Measurements from ENCODE around the gene TECPR2.

TECPR2 gene

DNA sequence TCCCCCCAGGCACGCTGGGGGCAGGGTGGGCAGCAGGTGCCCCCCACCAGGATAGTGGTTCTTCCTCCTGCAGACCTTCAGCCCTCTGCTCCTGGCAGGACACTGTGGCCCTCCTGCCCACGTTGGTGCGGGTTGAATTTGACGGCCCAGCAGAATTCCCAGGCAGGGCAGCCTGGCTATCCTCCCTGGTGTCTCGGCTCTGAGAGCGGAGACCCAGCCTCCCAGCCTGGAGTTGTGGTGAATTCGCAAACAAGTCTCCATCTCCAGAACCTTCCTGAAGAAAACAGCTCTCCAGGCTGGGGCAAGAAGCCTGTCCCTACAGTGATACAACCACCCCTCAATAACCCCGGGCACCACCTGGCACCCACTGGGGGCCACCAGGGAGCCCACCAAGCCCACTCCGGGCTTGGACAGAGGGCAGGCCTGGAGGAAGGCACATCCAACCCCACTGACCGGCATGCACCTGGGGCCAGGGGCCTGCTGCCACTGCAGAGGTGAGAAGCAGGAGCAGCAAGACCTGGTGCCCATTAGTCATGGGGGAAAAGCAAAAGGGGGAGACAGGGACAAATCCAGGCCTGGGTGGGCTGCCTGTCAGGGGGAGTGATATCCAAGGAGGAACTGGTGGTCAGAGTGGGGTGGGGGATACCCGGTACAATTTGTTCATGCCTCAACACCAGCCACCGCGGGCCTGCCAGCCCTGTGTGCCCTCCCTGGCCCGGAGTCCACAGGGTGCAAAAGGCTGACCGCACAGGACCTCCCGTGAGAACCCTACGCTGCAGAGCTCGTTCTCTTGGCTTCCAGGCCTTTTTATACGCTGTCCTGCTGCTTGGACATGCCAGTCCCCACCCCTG, 143.3 kb downstream of the TECPR2 start:
- H3K27me3 ChIP-seq (ENCODE audit: control insufficient read depth, low read length) = no peaks in the 10 kb centered on the region
- no peaks in the 10 kb centered on the region for H3K9me2 ChIP-seq (replicated peaks; ENCODE audit: control insufficient read depth, low read length)
- no peak for TF ChIP-seq EZH2phosphoT487 (IDR thresholded peaks at IDR 0.05; ENCODE audit: borderline replicate concordance, low read length)
- TF ChIP-seq, protein P1, sequence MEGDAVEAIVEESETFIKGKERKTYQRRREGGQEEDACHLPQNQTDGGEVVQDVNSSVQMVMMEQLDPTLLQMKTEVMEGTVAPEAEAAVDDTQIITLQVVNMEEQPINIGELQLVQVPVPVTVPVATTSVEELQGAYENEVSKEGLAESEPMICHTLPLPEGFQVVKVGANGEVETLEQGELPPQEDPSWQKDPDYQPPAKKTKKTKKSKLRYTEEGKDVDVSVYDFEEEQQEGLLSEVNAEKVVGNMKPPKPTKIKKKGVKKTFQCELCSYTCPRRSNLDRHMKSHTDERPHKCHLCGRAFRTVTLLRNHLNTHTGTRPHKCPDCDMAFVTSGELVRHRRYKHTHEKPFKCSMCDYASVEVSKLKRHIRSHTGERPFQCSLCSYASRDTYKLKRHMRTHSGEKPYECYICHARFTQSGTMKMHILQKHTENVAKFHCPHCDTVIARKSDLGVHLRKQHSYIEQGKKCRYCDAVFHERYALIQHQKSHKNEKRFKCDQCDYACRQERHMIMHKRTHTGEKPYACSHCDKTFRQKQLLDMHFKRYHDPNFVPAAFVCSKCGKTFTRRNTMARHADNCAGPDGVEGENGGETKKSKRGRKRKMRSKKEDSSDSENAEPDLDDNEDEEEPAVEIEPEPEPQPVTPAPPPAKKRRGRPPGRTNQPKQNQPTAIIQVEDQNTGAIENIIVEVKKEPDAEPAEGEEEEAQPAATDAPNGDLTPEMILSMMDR (IDR thresholded peaks at IDR 0.05; ENCODE audit: low read depth, low read length, poor library complexity, severe bottlenecking) = no peak
- H4K20me1 ChIP-seq (ENCODE audit: control insufficient read depth, insufficient read depth, low read depth, low read length) = no peaks in the 10 kb centered on the region
- no peaks in the 10 kb centered on the region for H3K9me3 ChIP-seq (ENCODE audit: control insufficient read depth, insufficient read depth, low read length)
- no peak overlapping the region for H3K4me3 ChIP-seq (ENCODE audit: low read length)
- H3F3A ChIP-seq (ENCODE audit: control insufficient read depth, insufficient read depth) = peaks cover 3% of the 10 kb centered on the region; the same call in 1 of the 2 replicates
- H3K4me2 ChIP-seq (ENCODE audit: low read length) = no peak overlapping the region
- no peaks in the 10 kb centered on the region for H3K36me3 ChIP-seq (ENCODE audit: control insufficient read depth, low read length)
- H3K27ac ChIP-seq (ENCODE audit: low read depth, low read length) = no peak overlapping the region
- H3K79me2 ChIP-seq (ENCODE audit: control insufficient read depth, low read length) = no peaks in the 10 kb centered on the region
- H3K4me1 ChIP-seq (ENCODE audit: control insufficient read depth, low read length) = peaks cover 10% of the 10 kb centered on the region

DNA sequence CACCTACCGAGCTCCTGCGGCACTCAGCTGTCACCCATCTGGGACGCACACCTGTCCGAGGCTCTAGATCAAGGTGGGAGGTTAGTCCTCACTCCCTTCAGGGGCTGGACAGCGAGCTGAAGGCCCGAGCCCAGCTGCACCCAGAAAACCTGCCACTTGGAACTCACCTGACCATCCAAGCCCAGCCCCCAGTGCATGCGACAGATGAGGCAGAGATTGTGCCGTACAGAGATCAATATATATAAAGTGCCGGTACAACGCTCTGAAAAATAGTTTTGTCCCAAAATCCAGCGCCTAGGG, 143.8 kb downstream of the TECPR2 start:
- Histone ChIP-seq H3K27ac (ENCODE audit: low read depth, low read length) (no peak overlapping the region), H3F3A (ENCODE audit: control insufficient read depth, insufficient read depth) (peaks cover 3% of the 10 kb centered on the region; the same call in 1 of the 2 replicates), H3K9me2 (replicated peaks; ENCODE audit: control insufficient read depth, low read length) (no peaks in the 10 kb centered on the region), H3K9me3 (ENCODE audit: control insufficient read depth, insufficient read depth, low read length) (no peaks in the 10 kb centered on the region), H3K79me2 (ENCODE audit: control insufficient read depth, low read length) (no peaks in the 10 kb centered on the region), H3K4me3 (ENCODE audit: low read length) (no peak overlapping the region), H3K4me2 (ENCODE audit: low read length) (no peak overlapping the region), H3K27me3 (ENCODE audit: control insufficient read depth, low read length) (no peaks in the 10 kb centered on the region), H4K20me1 (ENCODE audit: control insufficient read depth, insufficient read depth, low read depth, low read length) (no peaks in the 10 kb centered on the region), H3K36me3 (ENCODE audit: control insufficient read depth, low read length) (no peaks in the 10 kb centered on the region), H3K4me1 (ENCODE audit: control insufficient read depth, low read length) (peaks cover 13% of the 10 kb centered on the region)
- TF ChIP-seq, protein P1 (IDR thresholded peaks at IDR 0.05; ENCODE audit: low read depth, low read length, poor library complexity, severe bottlenecking) = no peak
- TF ChIP-seq EZH2phosphoT487 (IDR thresholded peaks at IDR 0.05; ENCODE audit: borderline replicate concordance, low read length) = no peak

DNA sequence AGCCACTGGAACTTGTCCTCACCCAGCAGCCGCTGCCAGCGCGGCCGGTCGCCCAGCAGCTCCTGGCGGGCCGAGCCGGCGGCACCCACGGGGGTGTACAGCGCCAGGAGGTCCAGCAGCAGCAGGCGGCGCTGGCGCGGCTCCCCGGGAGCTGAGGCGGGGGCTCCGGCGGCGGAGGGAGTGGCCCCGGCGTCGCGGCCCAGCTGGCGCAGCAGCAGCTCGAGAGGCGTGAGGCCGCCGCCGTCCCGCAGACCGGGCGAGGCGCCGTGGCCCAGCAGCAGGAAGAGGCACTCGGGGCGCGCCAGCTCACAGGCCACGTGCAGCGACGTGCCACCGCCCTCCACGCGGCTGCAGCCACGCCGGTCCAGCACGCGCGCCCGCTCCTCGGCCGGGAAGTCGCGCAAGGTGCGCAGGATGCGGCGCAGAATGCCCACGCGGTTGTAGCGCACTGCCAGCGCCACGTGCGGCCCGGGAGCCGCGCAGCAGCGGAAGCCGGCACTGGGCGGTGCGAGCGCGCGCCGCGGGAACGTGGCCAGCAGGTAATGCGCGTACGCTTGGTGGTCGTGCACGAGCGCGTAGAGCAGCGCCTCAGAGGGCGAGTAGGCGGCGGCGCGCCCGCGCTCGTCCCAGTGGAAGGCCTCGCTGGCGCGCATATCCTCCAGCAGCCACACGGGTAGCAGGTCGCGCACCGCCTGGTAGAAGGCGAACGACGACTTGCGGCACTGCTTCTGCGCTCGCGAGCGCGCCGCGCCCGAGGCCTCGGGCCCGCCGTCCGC, 144.5 kb downstream of the TECPR2 start:
- Histone ChIP-seq H3K9me2 (replicated peaks; ENCODE audit: control insufficient read depth, low read length) (no peaks in the 10 kb centered on the region), H3K4me2 (ENCODE audit: low read length) (no peak overlapping the region), H3K4me3 (ENCODE audit: low read length) (no peak overlapping the region), H4K20me1 (ENCODE audit: control insufficient read depth, insufficient read depth, low read depth, low read length) (no peaks in the 10 kb centered on the region), H3K27me3 (ENCODE audit: control insufficient read depth, low read length) (no peaks in the 10 kb centered on the region), H3K79me2 (ENCODE audit: control insufficient read depth, low read length) (no peaks in the 10 kb centered on the region), H3K36me3 (ENCODE audit: control insufficient read depth, low read length) (no peaks in the 10 kb centered on the region), H3K4me1 (ENCODE audit: control insufficient read depth, low read length) (peaks cover 13% of the 10 kb centered on the region), H3K27ac (ENCODE audit: low read depth, low read length) (no peak overlapping the region), H3K9me3 (ENCODE audit: control insufficient read depth, insufficient read depth, low read length) (no peaks in the 10 kb centered on the region), H3F3A (ENCODE audit: control insufficient read depth, insufficient read depth) (peaks cover 2% of the 10 kb centered on the region; the same call in 1 of the 2 replicates)
- TF ChIP-seq, protein P1 (IDR thresholded peaks at IDR 0.05; ENCODE audit: low read depth, low read length, poor library complexity, severe bottlenecking) = no peak
- TF ChIP-seq EZH2phosphoT487 (IDR thresholded peaks at IDR 0.05; ENCODE audit: borderline replicate concordance, low read length) = no peak

Measured in DOHH2 (cell line).